Astrocyte of the spinal cord (primary cell): Measurements from ENCODE around the gene SND1.

Experiments used
- DNase-seq: peaks from one replicate; pipeline ENCODE4 v3.0.0; 2011; ENCODE audit warnings: low read depth, low spot score
- H3K4me3 ChIP-seq: 2 replicates; pipeline ENCODE4 v1.5.1; 2011; ENCODE audit warnings: low read depth, mild to moderate bottlenecking, low read length, moderate library complexity
- CTCF ChIP-seq: IDR thresholded peaks from 2 replicates; pipeline ENCODE4 v1.5.1; 2012; ENCODE audit warnings: low read depth, mild to moderate bottlenecking, low read length, inconsistent platforms
- in situ Hi-C: cut with HindIII; loops from 2 replicates; pipeline ENCODE4 v1.10.0; 2017; ENCODE audit warnings: low sequenced_read_pairs

The SND1 gene

GRCh38 chr7:128069373-128070364, 417.7 kb downstream of the SND1 start:
- TF ChIP-seq CTCF, result no peak
- H3K4me3 ChIP-seq, result no peak overlapping the region
- in situ Hi-C loops, result loop anchor here (25.0 kb wide), 1 partner anchor 143 kb away; no protein-coding TSS in a partner anchor
- DNase-seq, result no peak

- DNase-seq, result no peak
- no peak overlapping the region for H3K4me3 ChIP-seq
- in situ Hi-C loops, result loop anchor here (25.0 kb wide), 1 partner anchor 141 kb away; no protein-coding TSS in a partner anchor
- no peak for TF ChIP-seq CTCF
These were observed 419.4 kb downstream of the SND1 start for GRCh38 chr7:128071376-128071775.

- TF ChIP-seq CTCF, result no peak
- in situ Hi-C loops, result loop anchor here (25.0 kb wide), 1 partner anchor 140 kb away; no protein-coding TSS in a partner anchor
These were observed 419.8 kb downstream of the SND1 start for GRCh38 chr7:128071801-128072200.

GRCh38 chr7:128073671-128074310, 421.8 kb downstream of the SND1 start:
- DNase-seq, result no peak
- H3K4me3 ChIP-seq, result no peak overlapping the region
- no peak for TF ChIP-seq CTCF
- in situ Hi-C loops, result loop anchor here (25.0 kb wide), 1 partner anchor 139 kb away; no protein-coding TSS in a partner anchor

More at GRCh38 chr7:128071801-128072200, 419.8 kb downstream of the SND1 start:
- H3K4me3 ChIP-seq, result no peak overlapping the region
- DNase-seq, result no peak

GRCh38 chr7:128074336-128074735, 422.3 kb downstream of the SND1 start:
- in situ Hi-C loops, result loop anchor here (25.0 kb wide), 1 partner anchor 138 kb away; no protein-coding TSS in a partner anchor
- no peak overlapping the region for H3K4me3 ChIP-seq
- DNase-seq, result no peak
- no peak for TF ChIP-seq CTCF

- in situ Hi-C loops, result loop anchor here (25.0 kb wide), 1 partner anchor 138 kb away; no protein-coding TSS in a partner anchor
These were observed 422.7 kb downstream of the SND1 start for GRCh38 chr7:128074736-128075135.

More at GRCh38 chr7:128074736-128075135, 422.7 kb downstream of the SND1 start:
- no peak for TF ChIP-seq CTCF
- DNase-seq, result no peak
- H3K4me3 ChIP-seq, result no peak overlapping the region
